HepG2 (cell line): ENCODE measurements around the gene SAP25. TPM values are rescaled to one million over a fixed set of nuclear protein-coding genes. Genes with fewer than 3 reads are reported as not detected.
A peak's percentile ranks its signal among the peaks of the same experiment; 100 is the strongest.

Source experiments
- AGO1 ChIP-seq: fragments of 200-400 bp; formaldehyde crosslinking; IDR thresholded peaks from 2 replicates; pipeline ENCODE4 v1.6.1; 2017; ENCODE audit warnings: mild to moderate bottlenecking, low read depth, low read length, moderate library complexity; ENCODE audit not compliant: poor library complexity, severe bottlenecking
- AGO2 ChIP-seq: fragments of 200-400 bp; formaldehyde crosslinking; optimal IDR thresholded peaks from 2 replicates; pipeline ENCODE3; 2017; ENCODE audit warnings: mild to moderate bottlenecking, low read depth, low read length, moderate library complexity
- BRF2 ChIP-seq: sonication (generic); formaldehyde crosslinking; IDR thresholded peaks from 2 replicates; pipeline ENCODE4 v1.8.1; 2022; ENCODE audit warnings: mild to moderate bottlenecking, missing genetic modification reagents
- ELF1 ChIP-seq: sonication (generic); formaldehyde crosslinking; IDR thresholded peaks from 2 replicates; pipeline ENCODE4 v1.4.0; 2020; ENCODE audit warnings: missing genetic modification reagents
- ESRRA ChIP-seq: sonication (generic); formaldehyde crosslinking; IDR thresholded peaks from 2 replicates; pipeline ENCODE4 v1.5.1; 2020; ENCODE audit warnings: mild to moderate bottlenecking, low read depth, missing genetic modification reagents
- GLMP ChIP-seq: sonication (generic); formaldehyde crosslinking; IDR thresholded peaks from 2 replicates; pipeline ENCODE4 v1.9.0; 2021; ENCODE audit warnings: missing genetic modification reagents, mild to moderate bottlenecking, borderline replicate concordance
- KLF16 ChIP-seq, 2 experiments: sonication (generic) in 1 of 2; formaldehyde crosslinking in 1 of 2; IDR thresholded peaks; 2 replicates each; pipeline versions ENCODE4 v1.6.1 to v1.8.0; 2016 to 2023; ENCODE audit warnings: missing genetic modification reagents in 2 of 2, missing compliant biosample characterization in 1 of 2
- MAFF ChIP-seq: IDR thresholded peaks from 2 replicates; pipeline ENCODE4 v1.6.1; 2011; ENCODE audit warnings: low read depth, low read length, improper control_type of control experiment
- MED1 ChIP-seq: sonication (generic); formaldehyde crosslinking; IDR thresholded peaks from 2 replicates; pipeline ENCODE4 v1.4.0; 2020; ENCODE audit warnings: missing genetic modification reagents
- NCOA5 ChIP-seq: sonication (generic); formaldehyde crosslinking; IDR thresholded peaks from 2 replicates; pipeline ENCODE4 v1.4.0; 2020; ENCODE audit warnings: missing genetic modification reagents
- NR2F1 ChIP-seq, 2 experiments: fragments of 450-650 bp in 1 of 2; formaldehyde crosslinking in 1 of 2; IDR thresholded peaks; 2 replicates each; pipeline versions ENCODE4 v1.5.0 to v1.6.1; 2016 to 2020; ENCODE audit warnings: mild to moderate bottlenecking in 1 of 2, missing compliant biosample characterization in 1 of 2, missing genetic modification reagents in 1 of 2, moderate library complexity in 1 of 2
- PHF8 ChIP-seq: sonication (generic); formaldehyde crosslinking; IDR thresholded peaks from 2 replicates; pipeline ENCODE4 v1.5.0; 2020; ENCODE audit warnings: missing genetic modification reagents
- POLR2G ChIP-seq: fragments of 200-400 bp; formaldehyde crosslinking; IDR thresholded peaks from 2 replicates; pipeline ENCODE4 v1.6.1; 2018; ENCODE audit warnings: mild to moderate bottlenecking, low read depth, low read length, moderate library complexity
- RBFOX2 ChIP-seq: fragments of 200-400 bp; formaldehyde crosslinking; IDR thresholded peaks from 2 replicates; pipeline ENCODE4 v1.6.1; 2017; ENCODE audit warnings: low read depth, mild to moderate bottlenecking, low read length
- SALL1 ChIP-seq: sonication (generic); formaldehyde crosslinking; IDR thresholded peaks from 2 replicates; pipeline ENCODE4 v1.8.0; 2022; ENCODE audit warnings: mild to moderate bottlenecking, missing genetic modification reagents
- ZBTB2 ChIP-seq: sonication (generic); formaldehyde crosslinking; IDR thresholded peaks from 2 replicates; pipeline ENCODE4 v1.8.0; 2022; ENCODE audit warnings: low read depth, missing genetic modification reagents
- ZNF232 ChIP-seq: sonication (generic); formaldehyde crosslinking; IDR thresholded peaks from 2 replicates; pipeline ENCODE4 v1.4.0; 2020; ENCODE audit warnings: missing genetic modification reagents, borderline replicate concordance
- ZNF275 ChIP-seq: sonication (generic); formaldehyde crosslinking; IDR thresholded peaks from 2 replicates; pipeline ENCODE4 v1.8.0; 2022; ENCODE audit warnings: missing genetic modification reagents, mild to moderate bottlenecking, inconsistent platforms, borderline replicate concordance
- ZNF570 ChIP-seq: sonication (generic); formaldehyde crosslinking; IDR thresholded peaks from 2 replicates; pipeline ENCODE4 v1.4.0; 2020; ENCODE audit warnings: mild to moderate bottlenecking, missing genetic modification reagents, borderline replicate concordance
- ZNF672 ChIP-seq: sonication (generic); formaldehyde crosslinking; IDR thresholded peaks from 2 replicates; pipeline ENCODE4 v1.8.1; 2022; ENCODE audit warnings: missing genetic modification reagents
- polyA plus RNA-seq, 8 experiments: library from polyadenylated mRNA; depleted of rRNA in 3 of 8; stranded (reverse) in 7 of 8; unstranded in 1 of 8; fragments of >200 nt; fragmentation: Illumina TruSeq in 4 of 8; extraction: Trizol in 4 of 8; gene quantifications; 2 replicates each; pipeline versions ENCODE4 v1.2.1 to v1.2.3, GENCODE V29; 2011 to 2016; ENCODE audit warnings: low read depth in 4 of 8, missing spikeins in 1 of 8, mixed read lengths in 1 of 8; ENCODE audit not compliant: insufficient read depth in 1 of 8
- total RNA-seq, 5 experiments: library from RNA; depleted of rRNA; stranded (reverse); fragments of >200 nt; fragmentation: Illumina TruSeq; extraction: Trizol; gene quantifications; 2 replicates each; pipeline ENCODE4 v1.2.3, GENCODE V29; 2016; ENCODE audit warnings: low read depth in 1 of 5
- TF ChIP-seq, protein P1 (sequence below): sonication (generic); IDR thresholded peaks from 2 replicates; pipeline ENCODE4 v1.6.1; 2016; ENCODE audit warnings: low read depth, borderline replicate concordance

The SAP25 gene
- total and polyA plus RNA-seq, 2 of the 13 experiments (the other 11 are each of a cell fraction or from before 2014, with no cell fraction given) = 0.15 to 0.20 TPM

DNA sequence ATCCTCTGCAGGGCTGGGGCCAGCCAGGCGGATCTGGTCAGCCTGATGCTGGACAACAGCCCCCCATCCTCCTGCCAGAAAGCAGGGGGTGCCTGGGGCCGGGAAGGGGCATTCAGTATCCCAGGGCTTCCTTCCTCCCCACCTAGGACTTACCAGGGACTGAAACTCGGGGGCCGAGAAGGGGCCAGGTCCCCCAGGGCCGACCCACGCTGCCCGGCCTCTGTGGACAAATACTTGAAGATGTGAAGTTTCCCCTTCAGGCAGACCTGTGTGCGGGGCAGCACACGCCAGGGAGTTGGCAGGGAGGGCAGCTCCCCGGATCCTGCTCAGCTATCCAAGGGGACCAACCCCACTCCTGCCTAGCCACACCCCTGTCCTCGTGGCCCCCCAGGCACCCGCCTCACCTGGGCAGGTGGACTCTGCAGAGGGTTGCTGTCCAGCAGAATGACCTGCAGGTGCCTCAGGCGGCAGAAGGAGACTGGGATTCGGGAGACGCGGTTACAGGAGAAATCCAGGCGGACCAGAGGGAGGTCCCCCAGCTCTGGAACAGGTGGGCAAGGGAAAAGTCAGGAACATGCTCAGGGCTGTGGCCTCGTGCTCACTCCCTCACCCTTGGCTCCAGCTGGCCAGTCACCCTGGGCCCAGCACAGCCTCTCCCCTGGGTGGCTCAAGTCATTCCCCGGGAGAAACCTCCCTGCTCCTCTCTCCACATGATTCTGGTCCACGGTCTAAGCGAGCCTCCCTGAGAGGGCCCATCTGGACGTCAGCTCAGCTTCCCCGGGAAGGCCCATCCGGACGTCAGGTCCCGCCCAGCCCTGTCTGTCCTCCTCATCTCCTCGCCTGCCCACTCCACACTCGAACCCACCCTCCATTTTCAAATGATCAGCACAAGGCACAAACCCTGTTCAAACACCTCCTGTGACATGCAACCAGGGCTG is 4.8 kb upstream of the SAP25 start (continued):
- TF ChIP-seq GLMP (CRISPR knock-in tag) = no peak
- peak; percentile 89 for TF ChIP-seq AGO2
- TF ChIP-seq NCOA5 = no peak
- no peak for TF ChIP-seq PHF8 (CRISPR knock-in tag)
- TF ChIP-seq ZBTB2 (CRISPR knock-in tag) = no peak
- TF ChIP-seq SALL1 (CRISPR knock-in tag) = no peak
- no peak for TF ChIP-seq ESRRA (CRISPR knock-in tag)
- no peak for TF ChIP-seq KLF16 (CRISPR knock-in tag; IDR thresholded peaks at IDR 0.05)
- peak; percentile 19; the same call in 1 of the 2 replicates for TF ChIP-seq POLR2G
- TF ChIP-seq, protein P1, sequence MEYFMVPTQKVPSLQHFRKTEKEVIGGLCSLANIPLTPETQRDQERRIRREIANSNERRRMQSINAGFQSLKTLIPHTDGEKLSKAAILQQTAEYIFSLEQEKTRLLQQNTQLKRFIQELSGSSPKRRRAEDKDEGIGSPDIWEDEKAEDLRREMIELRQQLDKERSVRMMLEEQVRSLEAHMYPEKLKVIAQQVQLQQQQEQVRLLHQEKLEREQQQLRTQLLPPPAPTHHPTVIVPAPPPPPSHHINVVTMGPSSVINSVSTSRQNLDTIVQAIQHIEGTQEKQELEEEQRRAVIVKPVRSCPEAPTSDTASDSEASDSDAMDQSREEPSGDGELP = no peak
- no peak for TF ChIP-seq MED1 (CRISPR knock-in tag)
- no peak for TF ChIP-seq NR2F1 (CRISPR knock-in tag; IDR thresholded peaks at IDR 0.05)
- TF ChIP-seq BRF2 (CRISPR knock-in tag) = no peak
- TF ChIP-seq MAFF = no peak
- no peak for TF ChIP-seq ZNF275 (CRISPR knock-in tag)
- TF ChIP-seq RBFOX2 = peak; percentile 27; the same call in 1 of the 2 replicates
- no peak for TF ChIP-seq ZNF570 (CRISPR knock-in tag)
- TF ChIP-seq AGO1 = peak; percentile 93
- TF ChIP-seq ZNF672 (CRISPR knock-in tag) = no peak
- no peak for TF ChIP-seq ZNF232
- no peak for TF ChIP-seq ELF1
